Midbrain (tissue), 1 donor: ENCODE measurements around the gene ARHGAP42.

Experiments used
- DNase-seq: peaks from one replicate; lab custom pipeline; 2025; lab: John Stamatoyannopoulos, UW

ARHGAP42 gene

DNA sequence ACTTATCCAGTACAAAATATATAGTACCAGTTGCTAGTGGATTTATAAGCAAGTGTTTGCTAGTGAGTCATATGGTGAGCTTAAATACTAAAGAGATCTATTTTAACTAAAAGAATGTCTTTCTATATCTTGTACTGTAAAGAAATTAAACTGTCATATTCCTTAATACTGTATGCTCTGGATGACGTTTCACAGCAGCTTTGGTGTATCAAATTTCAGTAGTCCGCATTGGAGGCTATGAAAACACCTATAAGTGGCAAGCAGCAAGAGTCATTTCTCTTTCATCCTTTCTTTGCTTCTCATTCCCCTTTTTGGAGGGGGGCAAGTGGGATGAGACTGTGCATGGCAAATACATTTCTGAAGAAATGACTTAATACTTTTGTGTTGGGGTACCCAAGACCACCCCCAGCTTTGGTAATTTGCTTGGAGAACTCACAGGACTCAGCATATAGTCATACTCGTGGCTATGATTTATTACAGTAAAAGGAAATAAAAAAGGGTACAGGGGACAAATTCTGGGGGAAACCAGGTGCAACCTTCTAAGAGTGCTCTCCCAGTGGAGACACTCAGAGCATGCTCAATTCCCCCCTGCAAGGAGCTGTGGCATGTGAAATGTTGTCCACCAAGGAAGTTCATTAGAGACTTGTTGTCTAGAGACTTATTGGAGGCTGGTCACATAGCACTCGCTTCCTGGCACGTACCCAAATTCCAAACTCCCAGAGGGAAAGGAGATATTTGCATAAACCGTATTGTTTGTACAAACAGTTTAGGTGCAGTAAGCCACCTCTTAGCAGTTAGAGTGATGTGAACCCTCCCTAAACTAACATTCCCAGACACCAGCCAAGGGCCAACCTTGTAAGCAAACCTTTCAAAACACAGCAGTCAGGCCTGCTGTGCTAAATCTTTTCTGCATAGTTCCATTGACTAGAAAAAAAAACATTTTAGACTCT, 231.7 kb downstream of the ARHGAP42 start:
- DNase-seq, result no peak

DNA sequence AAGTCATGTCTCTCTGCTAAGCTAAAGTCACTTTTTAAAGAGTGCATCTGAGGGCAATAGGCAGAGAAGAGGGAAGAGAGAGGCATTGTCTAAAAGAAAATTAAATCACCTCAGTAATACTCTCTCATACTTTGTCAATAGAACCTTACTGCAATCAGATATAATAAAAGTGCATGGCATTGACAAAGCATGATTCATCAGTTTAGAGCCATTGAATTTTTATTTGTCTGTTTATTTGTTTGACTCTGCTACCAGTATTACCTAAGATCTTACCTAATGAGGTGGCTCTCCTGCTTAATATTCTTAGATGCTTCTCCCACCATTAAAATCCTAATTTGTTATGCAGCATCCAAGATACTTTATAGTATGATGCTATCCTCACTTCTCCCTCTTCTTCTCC, 233.5 kb downstream of the ARHGAP42 start:
- no peak for DNase-seq

DNA sequence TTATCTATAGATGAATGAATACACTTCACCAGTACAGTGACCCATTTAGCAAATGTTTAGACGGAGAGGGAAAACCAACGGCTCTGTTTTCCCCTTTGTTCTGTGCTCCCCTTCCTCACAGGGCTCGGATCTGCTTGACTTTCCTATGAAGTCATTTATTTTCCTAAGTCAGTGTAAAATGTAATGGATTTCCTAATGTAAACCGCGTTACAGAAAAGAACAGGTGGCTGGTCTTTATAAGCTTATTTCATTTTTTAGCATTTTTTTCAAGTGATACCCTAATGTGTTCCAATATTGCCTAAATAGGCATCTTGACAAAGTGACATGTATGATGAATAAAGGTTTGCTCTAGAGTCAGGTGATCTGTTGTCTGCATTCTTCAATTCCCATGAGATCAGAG, 235.0 kb downstream of the ARHGAP42 start:
- no peak for DNase-seq

DNA sequence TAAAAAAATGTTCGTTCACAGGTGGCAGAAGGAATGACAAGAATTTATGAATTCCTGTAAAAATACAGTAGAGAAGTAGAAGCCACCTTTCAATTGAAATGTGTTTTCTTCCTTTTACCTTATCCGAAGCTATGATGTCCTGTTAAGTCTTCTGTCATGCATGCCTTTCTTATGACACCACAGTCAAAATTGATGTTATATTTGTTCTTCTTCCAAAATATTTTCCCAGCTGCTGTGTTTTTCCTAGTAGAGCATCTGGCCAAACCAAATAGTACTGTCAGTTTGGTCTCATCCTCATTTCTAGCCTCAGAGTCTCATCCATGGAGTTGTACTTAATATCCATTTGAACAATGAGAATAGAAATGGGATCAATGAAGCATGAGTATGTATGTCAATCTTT, 236.5 kb downstream of the ARHGAP42 start:
- no peak for DNase-seq

DNA sequence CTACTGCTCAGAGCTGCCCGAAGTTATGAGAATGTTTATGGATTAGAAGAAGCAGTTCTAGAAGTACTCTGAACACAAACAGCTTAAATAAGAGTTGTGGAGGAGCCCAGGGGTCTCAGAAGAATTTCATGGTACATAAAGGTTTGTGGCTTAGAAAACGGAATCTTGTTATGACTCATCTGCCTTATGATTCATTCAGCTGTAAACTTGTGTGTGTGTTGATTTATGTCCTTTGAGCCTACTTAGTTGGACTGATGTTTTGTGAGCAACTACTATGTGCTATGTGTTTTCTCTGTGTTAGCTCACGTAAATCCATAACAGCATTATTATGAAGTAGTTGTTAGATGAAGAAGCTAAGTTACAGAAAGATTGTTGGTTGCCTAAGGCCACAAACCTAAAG, 238.8 kb downstream of the ARHGAP42 start:
- no peak for DNase-seq

DNA sequence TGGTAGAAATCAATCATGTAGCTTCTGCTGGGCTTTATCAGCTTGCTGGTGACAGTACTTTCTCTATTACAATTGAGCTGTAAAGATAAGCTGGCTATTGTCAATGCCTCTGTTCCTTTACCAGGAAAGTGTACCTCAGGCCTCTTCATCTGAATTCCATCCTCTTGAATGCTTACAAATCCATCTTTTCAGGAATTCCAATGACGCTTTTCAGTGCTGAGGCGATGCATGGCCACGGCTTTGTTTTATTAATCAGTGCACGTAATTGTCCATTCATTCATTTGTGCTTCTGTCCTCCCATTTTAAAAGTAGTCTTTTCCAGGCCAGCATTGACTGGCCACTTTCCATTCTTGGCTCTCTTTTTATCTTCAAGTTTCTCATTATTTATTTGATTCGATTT, 240.5 kb downstream of the ARHGAP42 start:
- DNase-seq, result peak; percentile 6

DNA sequence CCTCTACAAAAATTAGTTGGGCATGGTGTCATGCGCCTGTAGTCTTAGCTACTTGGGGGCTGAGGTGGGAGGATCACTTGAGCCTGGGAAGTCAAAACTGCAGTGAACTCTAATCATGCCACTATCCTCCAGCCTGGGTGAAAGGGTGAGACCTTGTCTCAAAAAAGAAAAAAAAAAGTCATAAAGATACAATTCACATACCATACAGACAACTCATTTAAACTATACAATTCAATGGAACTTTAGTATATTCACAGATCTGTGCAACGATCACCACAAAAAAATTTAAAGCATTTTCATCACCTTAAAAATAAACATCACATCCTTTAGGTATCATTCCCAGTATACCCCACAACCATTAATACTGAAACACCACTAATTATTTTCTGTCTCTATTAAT, 241.3 kb downstream of the ARHGAP42 start:
- DNase-seq, result no peak

DNA sequence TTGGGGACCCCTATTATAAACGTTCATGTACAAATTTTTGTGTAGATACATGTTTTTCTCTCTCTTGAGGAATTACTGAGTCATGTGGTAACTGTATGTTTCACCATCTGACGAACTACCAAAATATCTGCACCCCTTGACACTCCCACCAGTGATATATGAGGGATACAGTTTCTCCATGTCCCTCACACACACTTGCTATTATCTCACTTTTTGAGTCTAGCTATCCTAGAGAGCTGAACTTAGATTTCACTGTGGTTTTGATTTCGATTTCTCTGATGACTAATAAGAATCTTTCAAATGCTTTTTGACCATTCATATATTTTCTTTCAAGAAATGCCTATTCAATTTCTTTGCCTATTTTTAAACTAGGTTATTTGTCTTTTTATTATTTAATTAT, 242.3 kb downstream of the ARHGAP42 start:
- DNase-seq, result no peak

DNA sequence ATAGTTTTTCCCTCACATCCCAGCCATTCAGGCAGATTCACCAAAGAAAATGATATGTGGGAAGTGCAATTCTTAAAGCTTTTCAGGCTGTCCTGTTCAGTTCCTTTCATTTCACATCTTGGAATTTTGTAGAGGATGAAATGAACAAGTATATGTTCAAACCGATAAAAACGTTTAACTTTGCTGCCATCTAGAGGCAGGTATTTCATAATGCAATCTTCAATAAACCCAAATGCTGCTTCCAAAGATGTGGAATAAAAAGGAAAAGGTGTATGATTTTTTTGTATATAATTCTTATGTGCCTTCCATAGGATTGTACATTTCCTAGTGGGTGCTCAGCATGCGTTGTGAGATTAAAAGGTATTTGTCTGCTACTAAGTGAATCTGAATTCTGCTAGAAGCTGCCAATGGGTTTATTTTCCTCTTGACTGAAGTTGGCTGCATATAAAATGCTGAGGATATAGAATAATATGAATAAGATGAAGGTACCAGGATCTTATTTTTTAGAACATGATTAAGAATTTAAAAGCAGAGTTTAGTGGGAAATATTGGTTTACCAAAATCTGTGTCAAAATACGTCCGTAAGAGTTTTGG, 243.2 kb downstream of the ARHGAP42 start:
- DNase-seq, result peak; percentile 62

DNA sequence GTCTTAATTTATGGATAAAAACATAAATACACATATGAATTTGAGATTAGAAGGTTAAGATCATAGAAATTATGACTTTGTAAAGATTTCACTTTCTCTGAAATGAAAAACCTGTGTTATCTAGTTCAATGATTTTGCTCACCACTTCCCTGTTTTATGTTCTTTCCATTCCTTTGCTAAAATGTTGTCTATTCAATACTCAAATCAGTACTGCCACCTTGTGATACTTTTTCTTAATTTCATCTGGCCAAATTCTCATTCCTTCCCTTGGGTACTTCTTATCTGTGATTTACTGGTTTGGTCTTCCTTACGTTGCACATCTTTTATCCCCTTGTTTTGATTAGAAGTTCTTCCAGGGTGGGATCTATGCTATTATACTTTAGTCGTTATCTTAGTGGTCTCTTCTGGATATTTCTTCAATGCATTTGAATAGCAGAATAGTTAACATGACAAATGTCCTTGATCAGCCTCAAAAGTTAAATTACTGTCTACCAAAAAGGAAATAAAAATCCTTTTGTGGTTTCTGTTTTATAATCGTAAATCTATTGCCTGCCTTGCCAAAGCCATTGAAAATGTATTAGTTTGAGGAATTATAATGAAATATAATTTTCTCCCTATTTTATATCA, 245.5 kb downstream of the ARHGAP42 start:
- DNase-seq, result peak; percentile 7

DNA sequence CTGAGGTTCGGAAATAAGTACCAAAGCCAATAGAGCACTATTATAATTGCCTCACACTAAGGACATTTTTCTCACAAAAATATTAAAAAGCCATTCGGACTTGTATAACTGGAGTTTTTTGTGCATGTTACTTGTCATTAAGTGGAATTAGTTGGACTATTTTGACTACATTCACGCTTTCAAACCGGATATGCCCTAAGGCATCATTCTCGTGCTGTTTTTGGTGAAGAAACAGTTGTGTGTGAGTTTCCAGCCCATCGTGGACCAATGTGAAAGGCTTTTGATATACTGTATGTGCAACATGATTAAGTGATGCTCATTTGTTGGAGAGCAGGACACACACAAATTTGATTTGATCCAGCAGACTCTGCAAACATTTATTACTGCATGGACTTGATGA, 249.7 kb downstream of the ARHGAP42 start:
- DNase-seq, result no peak

DNA sequence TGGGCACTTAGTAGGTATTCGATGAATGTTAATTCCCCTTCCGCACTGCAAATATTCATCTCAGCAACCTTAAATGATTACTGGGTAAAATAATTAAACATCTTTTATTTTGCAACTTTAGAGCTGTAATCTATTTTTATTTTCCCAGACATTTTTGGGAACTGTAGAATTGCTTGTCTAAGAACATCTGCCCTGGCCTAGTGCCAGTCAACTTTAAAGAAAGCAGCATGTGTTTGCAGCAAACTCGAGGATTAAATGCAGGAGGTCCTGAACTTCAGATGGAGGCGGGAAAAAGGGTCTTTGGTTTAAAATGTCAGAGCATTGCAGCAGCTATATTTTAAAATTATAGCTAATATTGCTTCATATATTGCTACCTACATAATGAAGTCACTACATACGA, 252.5 kb downstream of the ARHGAP42 start:
- no peak for DNase-seq

DNA sequence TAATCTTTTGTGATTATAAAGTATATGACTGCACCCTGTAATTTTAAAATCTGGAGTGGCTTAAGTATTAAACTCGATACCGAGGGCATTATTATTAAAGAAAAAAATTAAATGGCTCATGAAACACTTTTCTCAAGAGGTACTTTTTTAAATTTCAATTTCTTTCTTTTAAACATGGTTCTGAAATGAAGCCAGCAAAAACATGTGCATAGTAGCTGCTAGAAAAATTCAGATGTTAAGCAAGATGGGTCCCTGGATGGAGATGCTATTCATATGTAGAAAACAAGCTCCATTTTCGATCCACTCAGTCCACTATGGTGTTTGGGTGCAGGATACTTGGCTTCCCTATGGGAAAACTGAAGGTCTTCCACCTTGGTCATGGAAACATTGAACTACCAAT, 253.0 kb downstream of the ARHGAP42 start:
- no peak for DNase-seq

DNA sequence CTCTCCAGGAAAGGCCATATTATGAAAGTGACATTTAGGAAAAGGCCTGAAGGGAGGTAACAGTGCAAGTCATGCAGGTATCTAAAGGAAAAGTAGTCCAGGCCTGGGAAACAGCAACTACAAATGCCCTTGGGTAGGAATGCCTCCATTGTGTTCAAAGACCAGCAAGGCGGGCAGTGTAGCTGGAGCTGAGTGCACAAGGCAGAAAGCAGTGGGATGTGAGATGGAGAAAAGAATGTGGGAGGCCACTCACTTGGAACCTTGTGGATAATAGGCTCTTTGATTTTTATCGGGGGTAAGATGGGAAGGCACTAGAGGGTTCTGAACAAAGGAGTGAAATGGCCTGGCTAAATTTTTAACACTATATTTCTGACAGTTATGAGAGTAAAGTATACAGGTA, 253.9 kb downstream of the ARHGAP42 start:
- no peak for DNase-seq

DNA sequence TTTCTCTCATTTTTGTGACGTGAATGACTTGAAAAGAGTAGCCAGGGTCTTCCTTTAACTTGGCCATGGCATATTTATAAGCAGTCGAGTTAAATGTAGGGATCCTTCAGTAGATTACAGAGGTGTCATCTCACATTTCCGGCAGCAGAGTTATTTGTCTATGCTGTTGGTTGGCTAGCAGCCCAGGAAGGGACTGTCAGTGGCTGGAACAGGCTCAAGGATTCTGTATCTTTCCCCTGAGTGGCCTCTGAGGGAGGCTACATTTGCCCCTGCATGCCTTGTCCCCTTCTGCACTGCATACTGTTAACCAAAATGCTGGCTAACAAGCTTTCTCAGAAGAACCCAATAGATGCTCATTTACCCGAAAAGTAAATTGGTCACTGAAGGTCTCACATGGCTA, 254.9 kb downstream of the ARHGAP42 start:
- DNase-seq, result no peak

DNA sequence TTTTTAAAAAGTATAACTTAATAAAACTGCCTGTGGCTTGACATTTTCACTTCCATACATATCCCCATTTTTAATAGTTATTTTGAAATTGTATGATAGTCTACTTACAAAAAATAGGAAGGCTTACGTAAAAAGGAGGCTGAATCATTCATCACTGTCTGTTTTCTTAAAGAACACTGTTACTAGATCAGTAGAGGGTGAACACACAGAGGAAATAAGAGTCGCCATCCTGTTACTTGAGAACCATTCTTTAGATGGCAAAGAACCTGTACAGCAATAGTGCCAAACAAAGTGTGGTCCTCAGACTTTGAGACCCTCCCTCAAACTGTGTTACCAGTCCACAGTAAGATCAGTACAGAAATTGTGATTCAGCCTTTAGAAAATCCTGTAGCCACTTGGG, 261.8 kb downstream of the ARHGAP42 start:
- no peak for DNase-seq

DNA sequence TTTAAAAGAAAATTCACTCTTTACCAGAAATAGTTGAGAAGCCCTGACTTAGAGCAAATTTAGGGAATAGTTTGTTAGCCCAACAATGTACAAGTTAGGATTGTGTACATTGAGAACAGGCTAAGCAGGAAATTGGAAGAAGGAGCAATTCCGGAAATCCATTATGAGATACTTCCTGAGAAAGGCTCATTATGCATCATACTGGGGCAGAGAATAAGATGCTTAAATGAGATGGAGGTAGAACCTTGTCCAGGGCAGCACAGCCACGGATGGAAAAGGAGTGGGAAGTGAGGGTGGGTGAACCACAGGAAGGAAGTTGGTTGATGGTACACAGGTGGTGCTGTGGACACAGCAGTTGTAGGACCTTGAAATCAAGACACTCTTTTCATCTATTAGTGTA, 262.4 kb downstream of the ARHGAP42 start:
- no peak for DNase-seq

DNA sequence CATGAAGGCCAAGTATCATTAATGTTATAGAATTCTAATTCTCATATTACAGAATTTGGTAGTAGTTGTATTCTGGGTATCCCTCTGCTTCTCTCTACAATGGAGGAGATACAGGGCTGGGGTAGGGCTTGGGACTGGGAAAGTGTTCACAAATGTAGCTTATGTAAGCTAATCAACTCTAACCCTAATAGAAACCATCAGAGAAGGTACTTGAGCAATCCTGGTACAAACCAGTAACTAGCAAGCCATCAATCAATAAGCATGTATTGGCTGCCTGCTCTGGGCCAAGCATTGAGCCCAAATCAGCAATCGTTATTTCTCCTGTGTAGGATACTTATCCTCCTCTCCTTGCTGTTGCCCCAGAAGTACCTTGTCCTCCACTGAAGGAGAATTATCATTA, 268.2 kb downstream of the ARHGAP42 start:
- DNase-seq, result no peak

DNA sequence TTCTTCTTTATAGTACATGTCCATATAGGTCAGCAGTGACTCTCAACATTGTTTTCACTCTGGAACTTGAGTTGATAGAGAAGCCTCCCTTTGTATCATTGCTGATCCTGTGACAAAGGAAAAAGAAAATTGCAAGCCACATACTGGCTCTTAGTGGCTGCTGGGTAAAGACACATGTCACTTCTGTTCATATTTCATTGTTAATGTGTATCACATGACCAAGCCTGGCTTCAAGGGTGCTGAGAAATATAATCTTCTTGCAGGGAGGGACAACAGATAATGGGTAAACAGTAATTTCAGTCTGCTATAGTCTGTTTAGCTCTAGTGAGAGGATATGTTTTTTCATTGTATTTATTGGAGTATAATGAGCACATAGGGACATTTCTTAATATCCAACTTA, 269.3 kb downstream of the ARHGAP42 start:
- no peak for DNase-seq

DNA sequence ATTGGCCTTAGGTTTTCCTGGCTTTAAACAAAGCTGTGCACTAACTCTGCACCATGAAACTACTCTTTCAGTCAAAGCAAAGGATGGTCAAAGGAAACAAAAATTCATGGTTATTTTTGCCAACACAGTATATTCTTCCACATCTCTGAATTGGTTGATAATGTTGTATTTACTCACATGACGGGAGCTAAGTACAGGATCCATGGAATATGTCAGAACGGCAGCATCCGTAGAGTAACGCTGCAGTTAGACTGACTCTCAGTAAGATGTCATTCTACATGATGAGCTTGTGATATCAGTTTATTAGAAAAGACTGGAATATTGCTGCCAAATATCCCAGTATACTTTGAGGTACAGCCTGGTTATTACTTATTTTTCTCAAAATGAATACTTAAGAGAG, 270.4 kb downstream of the ARHGAP42 start:
- DNase-seq, result no peak

DNA sequence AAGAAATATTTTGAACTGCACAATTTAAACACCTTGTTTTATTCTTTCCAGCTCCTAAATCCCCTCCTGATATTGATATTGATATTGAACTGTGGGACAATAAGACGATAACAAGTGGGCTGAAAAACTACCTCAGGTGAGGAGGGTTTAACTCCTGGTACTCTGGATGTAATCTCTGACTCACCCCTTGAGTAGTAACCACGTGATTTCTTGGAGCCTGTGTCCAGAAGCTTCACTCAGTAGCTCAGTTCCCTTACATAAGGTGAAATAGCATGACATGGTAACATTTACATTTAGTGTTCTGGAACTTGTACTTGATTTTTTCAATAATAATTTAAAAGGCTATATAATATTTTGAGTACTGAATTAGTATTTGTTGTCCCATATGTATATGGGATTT, 274.5 kb downstream of the ARHGAP42 start:
- no peak for DNase-seq

DNA sequence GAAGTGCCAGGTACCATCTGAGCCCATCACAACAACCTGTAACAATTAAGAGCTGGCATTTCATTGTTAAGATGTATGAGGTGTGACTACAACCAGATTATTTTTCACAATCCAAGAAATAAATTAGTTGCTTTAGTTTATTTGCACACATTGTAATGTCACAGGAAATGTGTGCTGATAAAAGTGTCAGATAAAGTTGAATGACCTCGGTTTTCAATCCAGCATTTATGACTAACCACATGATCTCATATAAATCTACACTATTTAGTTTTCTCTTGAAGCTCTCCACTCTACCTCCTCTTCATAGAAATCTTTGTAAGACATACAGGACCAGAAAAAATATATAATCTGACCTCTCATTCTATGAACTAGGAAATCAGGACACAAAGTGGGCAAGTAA, 276.3 kb downstream of the ARHGAP42 start:
- DNase-seq, result no peak

DNA sequence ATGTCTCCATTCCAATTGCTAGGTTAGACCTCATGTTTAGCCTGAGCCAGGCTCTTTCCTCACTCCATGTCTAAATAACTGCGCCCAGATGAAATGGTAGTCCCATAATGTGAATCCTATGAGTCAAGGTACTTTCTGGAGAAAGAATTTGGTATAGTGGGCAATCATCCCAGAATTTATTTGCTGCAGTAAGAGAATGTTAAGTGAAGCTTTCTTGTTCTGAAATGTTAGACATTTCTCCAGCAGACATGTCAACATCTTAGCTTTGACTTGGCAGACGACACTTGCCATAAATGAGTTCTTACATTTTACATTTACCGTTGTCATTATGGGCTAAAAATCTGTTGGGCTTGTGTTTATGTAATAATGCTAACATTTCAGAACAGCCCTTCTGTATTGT, 277.3 kb downstream of the ARHGAP42 start:
- no peak for DNase-seq
